Amygdala (tissue), 56 donors: ENCODE measurements around the gene MEX3A.
"Not testable (repeated sequence)": the region's sequence is repeated elsewhere in the genome, so short reads cannot be mapped to it uniquely, and the experiment has no call there.

Source experiments
- DNase-seq, 56 donors: peaks; one replicate each; lab custom pipeline; 2025; lab: John Stamatoyannopoulos, UW

Gene MEX3A

DNA sequence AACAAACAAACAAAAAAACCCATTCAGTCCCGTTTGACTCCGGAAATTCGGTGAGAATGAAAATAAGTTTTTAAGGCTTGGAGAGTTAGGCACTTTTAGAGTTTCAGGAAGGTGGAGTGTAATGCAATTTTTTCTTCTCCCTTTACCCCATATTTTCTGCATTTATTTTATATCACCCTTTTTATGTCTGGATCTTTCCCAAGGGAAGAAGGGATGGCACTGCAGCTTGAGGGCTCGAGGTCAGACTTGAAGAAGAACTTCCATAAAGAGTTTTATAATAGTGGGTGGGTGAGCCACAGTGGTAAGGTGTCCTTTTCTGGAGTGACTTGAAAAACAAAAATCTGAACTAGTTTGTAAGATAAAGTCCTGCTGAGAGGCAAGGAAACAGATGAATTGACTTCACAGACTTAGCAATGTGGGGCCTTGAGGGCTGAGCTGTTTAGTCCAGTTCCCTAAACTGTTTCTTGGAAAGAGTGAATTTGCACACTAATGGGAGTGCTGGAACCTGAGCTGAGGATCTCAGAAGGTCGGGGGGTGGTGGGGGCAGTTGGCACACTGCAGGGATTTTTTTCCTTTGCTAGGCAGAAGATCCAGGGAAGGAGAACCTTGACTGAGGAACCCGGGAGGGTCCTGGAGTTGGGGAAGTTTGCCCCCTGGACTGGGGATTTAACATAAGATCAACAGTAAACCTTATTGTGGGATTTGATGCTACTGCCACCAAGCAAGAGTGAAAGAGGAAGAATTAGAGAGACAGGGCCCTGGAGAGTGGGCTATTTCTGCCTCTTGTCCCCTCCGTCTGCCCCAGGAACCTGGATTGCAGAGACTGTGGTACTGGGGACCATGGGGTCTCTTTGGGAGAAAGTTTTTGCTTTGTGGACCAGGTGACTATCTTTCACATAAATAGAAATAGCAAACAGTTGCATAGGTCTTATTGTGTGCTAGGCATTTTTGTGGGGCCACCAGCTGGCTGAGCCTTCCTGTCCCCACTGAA lies 1.8 kb upstream of the MEX3A start:
- no peak for DNase-seq

DNA sequence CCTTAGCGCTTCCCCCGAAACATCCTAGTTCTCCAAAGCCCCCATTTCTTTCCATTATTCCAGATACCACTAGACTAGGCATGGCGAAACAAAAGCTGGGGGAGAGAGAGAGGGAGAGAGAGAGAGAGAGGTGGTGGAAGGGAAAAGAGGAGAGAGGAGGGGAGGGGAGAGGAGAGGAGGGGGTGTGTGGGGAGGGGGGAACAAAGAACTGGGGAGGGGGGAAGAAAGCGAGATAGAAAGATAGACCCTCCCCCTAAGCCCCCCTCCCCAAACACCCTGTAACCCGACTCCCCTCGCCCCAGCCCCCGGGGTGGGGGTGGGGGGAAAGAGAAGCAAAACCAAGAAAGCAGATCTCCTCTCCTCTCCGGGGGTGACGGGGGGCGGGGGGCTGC lies 352 bp downstream of the MEX3A start:
- DNase-seq = no peak

DNA sequence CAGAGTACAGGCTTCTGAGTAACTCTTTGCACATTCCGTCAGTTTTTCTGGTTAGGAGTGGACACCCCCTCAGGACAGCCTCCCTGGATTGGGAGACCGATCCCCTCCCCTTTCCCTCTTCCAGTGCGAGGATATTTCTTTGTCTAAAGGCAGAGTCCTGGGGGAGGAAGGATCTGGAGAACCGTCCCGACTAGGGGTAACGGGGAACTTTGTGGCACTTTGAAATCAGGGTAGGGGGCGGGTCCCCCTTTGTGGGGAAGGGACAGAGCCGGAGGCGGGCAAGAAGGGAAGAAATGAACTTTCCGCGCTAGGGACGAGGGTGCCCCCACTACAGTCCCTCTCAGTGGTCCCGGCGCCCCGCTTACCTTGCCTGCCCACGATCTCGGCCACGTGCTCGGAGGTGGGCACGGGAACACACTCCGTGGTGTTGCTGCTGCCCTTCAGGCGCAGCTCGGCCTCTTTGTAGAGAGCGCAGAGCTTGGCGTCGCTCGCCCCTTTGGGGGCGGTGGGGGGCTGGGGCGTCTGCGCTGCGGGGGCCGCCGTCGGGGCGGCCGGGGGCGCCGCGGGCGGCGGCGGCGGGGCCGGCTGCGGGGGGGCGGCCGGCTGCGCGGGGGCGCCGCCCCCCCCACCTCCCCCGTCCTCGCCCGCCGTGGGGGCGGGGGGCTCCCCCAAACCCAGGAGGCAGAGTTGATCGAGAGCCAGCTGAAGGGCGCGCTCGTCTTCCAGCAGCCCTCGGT lies 917 bp downstream of the MEX3A start:
- DNase-seq = no peak

DNA sequence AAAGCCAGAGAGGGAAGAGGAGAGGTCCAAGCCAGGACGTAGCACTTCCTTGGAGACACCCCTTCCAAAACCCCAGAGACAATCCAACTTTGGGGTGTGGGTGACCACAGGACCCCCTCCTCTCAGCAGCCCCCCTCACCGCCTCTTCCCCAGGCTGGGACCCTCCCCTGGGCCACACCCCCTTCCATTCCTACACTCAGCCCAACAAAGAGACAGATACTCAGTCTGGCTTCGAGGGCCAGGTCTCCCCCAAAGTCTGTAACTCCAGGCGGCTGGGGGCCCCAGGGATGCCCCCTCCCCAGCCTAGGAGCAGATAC lies 1.4 kb downstream of the MEX3A start:
- DNase-seq = no peak

DNA sequence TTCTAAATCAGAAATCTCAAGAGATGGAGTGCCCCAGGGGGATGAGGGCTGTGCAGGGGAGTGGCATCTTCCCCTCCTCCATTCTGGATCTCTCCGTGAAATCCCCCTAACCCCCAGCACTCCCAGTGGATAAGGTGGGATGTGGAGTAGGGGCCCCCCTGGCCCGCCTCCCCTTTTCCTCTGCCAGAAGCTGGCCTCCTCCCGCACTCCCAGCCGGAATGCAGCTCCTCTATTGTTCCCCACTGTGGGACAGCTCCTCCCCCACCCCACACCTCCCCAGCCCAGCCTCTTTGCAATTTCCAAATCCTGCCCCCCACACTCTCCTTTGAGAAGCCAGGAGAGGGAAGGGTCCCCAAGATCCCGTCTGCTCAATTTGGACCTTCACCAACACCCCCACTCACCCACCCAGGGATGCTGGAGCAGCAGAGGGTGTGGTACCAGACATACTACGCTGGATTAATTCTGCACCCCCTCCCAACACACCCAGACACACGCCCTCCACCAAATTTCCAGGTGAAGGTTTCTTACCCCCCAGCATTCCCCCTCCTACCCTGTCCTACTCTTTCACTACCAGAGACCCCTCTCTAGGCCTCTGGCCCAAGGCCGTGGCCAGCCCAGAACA lies 1.9 kb downstream of the MEX3A start:
- no peak for DNase-seq

DNA sequence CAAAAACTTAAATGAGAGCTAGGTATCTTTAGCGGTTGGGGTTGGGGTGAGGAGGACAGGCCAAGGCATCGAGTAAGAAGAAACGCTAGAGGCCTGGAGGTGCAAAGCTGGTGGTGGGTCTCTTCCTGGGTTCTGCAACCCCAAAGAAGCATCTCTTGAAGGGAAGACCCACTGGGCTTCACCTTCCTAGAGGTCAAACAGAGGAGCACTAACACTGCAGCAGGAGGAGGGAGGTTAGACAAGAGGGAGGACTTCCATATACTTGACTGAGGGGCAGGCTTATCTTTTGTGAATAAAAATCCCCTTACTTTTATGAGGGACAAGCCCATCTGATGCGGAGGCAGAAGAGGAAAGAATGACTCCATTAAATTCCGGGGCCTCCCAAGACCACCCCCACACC lies 2.5 kb downstream of the MEX3A start:
- DNase-seq = no peak

DNA sequence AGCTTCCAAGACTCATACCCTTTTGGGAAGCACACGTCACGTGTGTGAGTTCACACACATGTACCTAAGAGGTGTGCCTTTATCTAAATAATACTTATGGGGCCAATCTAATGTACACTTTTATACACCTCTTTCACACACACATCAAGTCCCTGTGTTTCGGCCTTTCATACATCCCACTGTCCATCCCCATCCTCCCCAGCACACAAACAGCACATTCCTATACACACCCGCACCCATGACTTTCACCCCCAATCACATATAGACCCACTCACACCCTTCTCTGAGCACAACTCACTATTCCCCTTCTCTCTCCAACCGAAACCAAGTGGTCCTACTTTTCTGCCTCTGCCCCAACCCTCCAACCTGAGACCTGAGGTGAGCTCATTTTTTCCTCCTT lies 3.5 kb downstream of the MEX3A start:
- DNase-seq = no peak

DNA sequence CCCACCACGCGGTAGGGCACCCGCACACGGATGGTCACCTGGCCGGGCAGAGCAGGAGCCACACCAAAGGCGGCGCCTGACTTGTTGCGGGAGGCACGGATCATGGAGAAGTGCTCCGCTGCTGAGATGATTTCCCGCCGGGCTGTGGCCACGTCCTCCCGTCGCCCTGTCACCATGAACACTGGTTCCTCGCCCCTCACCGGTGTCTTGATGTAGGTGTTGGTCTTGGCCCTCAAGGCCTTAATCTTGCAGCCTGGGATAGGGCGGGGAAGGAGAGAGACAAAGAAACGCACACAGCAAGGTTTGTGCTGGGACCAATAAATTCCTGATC lies 4.9 kb downstream of the MEX3A start:
- no peak for DNase-seq

DNA sequence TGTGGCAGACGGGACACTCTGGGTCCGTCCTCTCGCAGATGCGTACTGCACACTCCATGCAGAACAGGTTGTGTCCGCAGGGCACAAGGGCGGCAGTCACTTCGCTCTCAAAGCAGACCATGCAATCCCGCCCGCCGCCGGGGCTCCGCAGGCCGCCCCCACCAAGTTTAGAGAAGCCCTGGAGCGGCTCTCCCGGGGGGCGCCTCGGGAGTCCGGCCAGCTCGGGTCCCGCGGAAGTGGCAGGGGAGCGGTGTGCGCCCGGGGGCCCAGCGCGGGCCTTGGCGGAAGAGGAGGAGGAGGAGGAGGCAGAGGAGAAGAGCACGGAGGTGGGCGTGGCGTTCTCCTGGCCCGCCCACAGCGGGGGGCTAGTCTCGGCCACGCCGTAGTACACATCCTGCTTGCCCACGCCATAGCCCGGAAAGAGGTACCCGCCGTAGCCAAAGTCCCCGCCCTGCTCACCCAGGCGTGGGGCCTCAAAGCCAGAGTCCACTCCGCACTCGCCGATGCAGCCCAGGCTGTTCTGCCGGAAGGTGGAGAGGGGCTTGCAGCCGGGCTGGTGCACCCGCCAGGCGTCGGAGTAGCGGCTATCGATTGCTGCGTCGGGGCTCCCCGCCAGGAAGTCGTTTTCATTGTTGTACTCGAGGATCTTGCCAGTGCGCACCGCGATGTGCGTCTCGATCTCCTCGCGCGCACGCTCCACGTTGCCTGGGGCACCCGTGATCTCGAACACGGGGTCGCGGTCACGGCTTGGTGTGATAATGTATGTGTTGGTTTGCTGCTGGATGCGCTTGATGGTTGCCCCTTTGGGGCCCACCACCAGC lies 5.4 kb downstream of the MEX3A start:
- DNase-seq = peak in 4 of 56 donors; percentile 5 to 30 (median 8)

DNA sequence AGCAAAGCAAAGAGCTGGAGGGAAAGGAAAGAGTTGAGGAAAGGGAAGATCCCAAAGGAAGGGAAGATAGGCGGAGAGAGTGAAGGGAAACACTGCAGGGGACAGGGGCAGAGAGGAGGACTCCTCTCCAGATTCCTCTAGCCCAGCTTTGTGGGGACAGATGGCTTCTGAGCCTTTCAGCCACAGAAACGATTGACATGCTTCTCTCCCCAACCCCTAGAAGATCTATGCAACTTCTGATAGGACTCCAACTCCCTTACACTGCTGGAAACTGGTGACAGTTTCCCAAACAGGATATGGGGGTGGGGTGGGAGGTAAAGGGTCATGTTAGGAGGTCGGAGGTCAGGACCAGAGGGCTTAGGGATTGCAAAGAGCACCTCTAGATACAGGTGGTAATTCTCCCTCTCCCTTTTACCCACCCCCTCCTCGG lies 6.5 kb downstream of the MEX3A start:
- DNase-seq = no peak

DNA sequence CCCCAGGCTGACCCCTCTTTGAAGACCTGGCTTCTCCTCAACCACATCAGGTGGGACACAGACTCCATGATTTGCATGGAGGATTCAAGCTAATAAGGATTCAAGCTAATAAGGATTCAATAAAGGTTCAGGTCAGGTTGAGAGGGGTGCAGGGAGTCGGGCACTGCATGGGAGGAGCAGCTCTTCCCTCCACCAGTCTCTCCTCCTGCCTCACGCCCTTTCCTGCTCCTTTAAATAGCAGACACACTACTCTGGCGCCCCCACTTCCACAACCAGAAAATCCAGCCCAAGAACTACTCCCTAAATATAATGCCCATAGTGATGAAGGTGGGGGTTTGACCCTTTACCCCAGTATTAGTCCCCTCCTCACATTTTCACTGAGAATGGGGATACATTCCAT lies 7.1 kb downstream of the MEX3A start:
- no peak for DNase-seq

DNA sequence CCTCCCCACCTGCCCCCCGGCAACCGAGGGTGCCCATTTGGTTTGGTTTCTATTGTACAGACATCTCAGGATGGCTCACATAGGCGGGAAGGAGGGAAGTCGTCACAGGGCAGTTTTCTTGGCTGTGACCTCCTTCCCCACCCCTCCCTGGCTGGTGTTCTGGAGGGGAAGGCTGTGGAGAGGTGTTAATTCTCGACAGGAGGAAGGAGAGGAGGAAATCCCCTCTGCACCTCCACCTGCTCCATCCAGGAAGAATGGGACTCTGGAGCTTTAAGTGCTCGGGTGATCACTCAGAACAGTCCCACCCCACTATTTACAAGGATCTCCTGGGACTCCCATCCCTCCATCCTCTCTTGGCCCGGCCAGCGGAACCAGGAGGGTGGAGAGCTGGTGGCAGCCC lies 7.6 kb downstream of the MEX3A start:
- no peak for DNase-seq

DNA sequence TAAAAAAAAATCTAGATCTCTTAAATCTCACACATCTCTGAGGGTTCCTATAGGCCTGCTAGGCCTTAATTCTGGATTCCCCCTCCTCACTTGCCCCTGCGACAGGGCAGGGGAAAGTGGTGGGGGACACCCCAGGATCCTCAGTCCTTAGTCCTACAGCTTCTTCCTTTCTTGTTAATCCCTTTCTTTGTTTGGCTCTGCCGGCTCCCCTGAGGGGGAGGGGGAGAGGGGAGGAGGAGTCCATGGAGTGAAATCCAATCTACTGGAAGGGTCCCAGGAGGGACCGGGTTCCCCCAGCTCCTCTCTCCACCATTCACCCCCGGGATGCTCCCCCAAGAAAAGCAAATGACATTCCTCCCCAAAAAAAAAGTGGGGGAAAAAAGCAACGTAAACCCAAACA lies 8.5 kb downstream of the MEX3A start:
- no peak for DNase-seq

DNA sequence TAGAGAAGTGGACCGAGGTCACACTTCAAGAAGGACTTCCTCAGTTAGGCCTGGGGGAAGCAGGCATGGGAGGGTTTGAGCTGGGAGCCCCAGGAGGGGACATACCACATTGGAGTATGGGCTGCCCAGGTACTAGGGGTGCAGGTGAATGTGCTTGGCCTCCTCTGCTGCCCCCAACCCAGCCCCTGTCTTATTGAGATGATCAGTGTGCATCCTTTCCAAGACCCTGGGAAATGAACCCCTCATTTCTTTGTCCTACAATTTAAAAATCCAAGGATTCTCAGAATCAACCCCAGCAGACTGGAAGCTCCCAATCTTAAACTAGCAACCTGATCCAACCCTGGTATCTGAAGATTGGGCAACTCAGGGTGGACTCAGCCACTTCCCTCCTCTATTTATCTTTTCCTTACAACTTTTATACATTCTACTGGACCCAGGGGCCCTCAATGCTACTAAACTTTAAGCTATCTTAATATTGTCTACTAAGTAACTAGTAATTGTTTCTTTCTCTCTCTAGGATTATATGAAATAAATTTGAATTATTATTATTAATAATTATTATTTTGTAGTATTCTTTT lies 9.1 kb downstream of the MEX3A start:
- DNase-seq = no peak

DNA sequence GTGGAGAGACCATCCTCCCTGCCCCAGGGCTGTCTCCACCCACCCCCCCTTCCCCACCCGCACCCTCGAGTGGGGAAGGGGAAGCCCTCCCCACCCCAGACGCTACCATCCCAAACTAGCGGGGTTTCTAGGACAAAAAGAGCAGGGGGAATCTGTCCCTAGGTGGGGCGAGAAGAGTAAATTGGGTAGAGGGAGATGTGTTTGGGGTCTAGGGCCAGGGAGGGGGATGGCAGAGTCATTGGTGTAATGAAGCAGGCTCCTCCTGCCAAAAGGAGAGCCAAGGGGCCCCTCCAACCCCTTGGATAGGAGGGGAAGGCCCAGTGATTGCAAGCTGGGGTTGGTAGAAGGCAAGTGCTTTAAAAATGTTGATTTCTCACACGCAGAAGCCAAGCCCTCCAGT lies 10.0 kb downstream of the MEX3A start:
- DNase-seq = no peak

DNA sequence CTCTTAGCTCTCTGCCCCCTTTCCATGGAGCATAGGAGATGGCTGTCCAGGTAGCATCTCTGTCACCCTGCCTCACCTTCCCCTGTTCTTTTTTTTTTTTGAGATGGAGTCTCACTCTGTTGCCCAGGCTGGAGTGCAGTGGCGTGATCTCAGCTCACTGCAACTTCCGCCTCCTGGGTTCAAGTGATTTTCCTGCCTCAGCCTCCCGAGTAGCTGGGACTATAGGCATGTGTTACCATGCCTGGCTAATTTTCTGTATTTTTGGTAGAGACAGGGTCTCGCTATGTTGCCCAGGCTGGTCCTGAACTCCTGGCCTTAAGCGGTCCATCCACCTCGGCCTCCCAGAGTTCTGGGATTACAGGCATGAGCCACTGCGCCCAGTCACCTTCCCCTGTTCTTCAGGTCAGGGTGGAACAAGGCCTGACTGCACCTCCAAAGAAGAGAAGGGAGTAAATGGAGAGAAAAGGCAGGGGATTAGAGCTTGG lies 10.9 kb downstream of the MEX3A start:
- not testable (repeated sequence) for DNase-seq

DNA sequence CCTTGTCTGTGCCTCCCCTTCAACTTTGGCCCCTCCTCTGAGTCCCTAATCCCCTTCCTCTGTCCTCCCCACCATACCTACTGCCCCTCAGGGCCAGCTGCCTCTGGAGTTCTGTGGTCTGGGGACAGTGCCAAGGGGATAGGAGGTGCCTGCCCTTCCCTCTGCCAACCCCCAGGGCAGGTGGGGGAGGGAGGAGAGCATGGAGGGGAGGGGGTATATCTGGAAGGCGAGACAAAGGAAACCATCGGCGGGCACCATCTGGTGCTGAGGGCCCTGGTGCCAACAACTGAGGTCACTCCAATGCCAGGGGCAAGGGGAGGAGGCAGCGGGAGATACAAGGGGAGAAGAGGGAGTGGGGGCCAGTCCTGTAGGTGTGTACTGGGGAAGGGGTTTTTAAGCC lies 11.7 kb downstream of the MEX3A start:
- DNase-seq = peak in 1 of 56 donors; percentile 13

DNA sequence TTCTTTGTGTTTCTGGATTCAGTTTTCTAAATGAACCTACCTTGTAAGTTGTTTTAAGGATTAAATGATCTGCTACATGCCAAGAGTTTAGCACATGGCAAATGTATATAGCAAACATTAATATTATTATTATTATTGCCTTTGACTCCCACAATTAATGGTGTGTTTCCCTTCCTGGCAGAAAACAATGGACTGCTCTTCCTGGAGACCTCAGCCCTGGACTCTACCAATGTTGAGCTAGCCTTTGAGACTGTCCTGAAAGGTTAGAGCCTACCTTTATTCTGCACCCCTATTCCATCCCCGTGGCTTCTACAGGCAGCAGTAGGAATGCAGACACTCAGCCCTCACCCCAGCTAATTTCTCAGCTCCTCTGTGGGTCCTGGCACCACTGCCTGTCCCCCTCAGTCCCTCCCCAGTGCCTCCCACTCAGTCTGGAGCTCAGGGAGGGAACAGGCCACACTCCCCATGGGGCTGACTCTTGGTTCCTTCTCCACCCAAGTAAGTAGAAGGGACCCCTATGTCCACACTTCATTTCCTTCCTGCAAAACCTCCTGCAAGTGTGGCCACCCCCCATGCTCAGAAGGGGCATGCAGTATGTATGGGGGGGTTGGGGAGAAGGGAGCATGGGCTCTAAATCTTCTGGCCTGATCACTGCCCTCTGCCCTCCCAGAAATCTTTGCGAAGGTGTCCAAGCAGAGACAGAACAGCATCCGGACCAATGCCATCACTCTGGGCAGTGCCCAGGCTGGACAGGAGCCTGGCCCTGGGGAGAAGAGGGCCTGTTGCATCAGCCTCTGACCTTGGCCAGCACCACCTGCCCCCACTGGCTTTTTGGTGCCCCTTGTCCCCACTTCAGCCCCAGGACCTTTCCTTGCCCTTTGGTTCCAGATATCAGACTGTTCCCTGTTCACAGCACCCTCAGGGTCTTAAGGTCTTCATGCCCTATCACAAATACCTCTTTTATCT lies 12.5 kb downstream of the MEX3A start:
- DNase-seq = no peak

DNA sequence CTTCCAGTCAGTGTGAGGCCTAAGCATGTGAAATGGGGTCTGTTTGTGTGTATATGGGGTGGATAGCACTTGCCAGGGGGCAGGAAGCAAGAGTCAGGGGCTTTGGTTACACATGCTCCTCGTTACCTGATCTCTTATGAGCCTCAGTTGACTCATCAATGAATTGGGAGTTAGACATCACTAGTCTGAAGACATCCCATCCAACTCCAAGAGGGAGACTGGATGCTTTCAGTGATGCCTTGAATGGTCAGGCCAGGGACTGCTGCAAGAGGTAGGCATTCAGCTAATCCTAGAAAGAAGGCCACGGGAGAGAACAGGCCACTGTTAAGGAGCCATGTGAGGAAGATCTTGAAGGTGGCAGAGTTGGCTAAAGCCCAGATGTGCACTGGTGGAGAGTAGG lies 15.0 kb downstream of the MEX3A start:
- DNase-seq = no peak
